HG02981 (cell line): ENCODE data around the gene PDE6A.

Source experiments
- ATAC-seq: cut with Tn5 transposase; IDR thresholded peaks from one replicate; pipeline ENCODE4 v1.9.1; 2021; ENCODE audit warnings: mild to moderate bottlenecking, moderate library complexity; ENCODE audit not compliant: unreplicated experiment

PDE6A gene

GRCh38 chr5:149840226-149840825 lies 104.3 kb downstream of the PDE6A start:
- ATAC-seq: no peak

- no peak for ATAC-seq
Measured at GRCh38 chr5:149839761-149840160, 104.8 kb downstream of the PDE6A start.

GRCh38 chr5:149838881-149839739 lies 105.5 kb downstream of the PDE6A start:
- no peak for ATAC-seq

- ATAC-seq: no peak
Measured at GRCh38 chr5:149837680-149838269, 106.8 kb downstream of the PDE6A start.

- no peak for ATAC-seq
Measured at GRCh38 chr5:149836451-149837139, 108.0 kb downstream of the PDE6A start.

- ATAC-seq: no peak
Measured at GRCh38 chr5:149834246-149834855, 110.2 kb downstream of the PDE6A start.

- no peak for ATAC-seq
Measured at GRCh38 chr5:149833116-149833827, 111.3 kb downstream of the PDE6A start.

GRCh38 chr5:149832636-149833035 lies 112.0 kb downstream of the PDE6A start:
- ATAC-seq: no peak

- peak; percentile 83 for ATAC-seq
Measured at GRCh38 chr5:149831492-149831891, 113.1 kb downstream of the PDE6A start.

- no peak for ATAC-seq
Measured at GRCh38 chr5:149830579-149830978, 114.0 kb downstream of the PDE6A start.

- no peak for ATAC-seq
Measured at GRCh38 chr5:149829954-149830353, 114.6 kb downstream of the PDE6A start.

- peak; percentile 57 for ATAC-seq
Measured at GRCh38 chr5:149828161-149829011, 116.2 kb downstream of the PDE6A start.

GRCh38 chr5:149827546-149827945 lies 117.0 kb downstream of the PDE6A start:
- ATAC-seq: no peak

- ATAC-seq: no peak
Measured at GRCh38 chr5:149827086-149827485, 117.5 kb downstream of the PDE6A start.

- no peak for ATAC-seq
Measured at GRCh38 chr5:149826574-149826973, 118.0 kb downstream of the PDE6A start.

- no peak for ATAC-seq
Measured at GRCh38 chr5:149824846-149825245, 119.7 kb downstream of the PDE6A start.

GRCh38 chr5:149824120-149824519 lies 120.5 kb downstream of the PDE6A start:
- no peak for ATAC-seq

- ATAC-seq: no peak
Measured at GRCh38 chr5:149823375-149823774, 121.2 kb downstream of the PDE6A start.

- no peak for ATAC-seq
Measured at GRCh38 chr5:149822301-149822700, 122.3 kb downstream of the PDE6A start.
